CD4-positive, alpha-beta T cell (primary cell): Measurements from ENCODE around the gene KPTN. TPM values are rescaled to one million over a fixed set of nuclear protein-coding genes. Genes with fewer than 3 reads are reported as not detected.
A peak's percentile ranks its signal among the peaks of the same experiment; 100 is the strongest.

Experiments used
- ATAC-seq: fragments of 200-7000 bp; cut with Tn5 transposase; one replicate; pipeline ENCODE4 v1.10.0; 2022; ENCODE audit warnings: mild to moderate bottlenecking; ENCODE audit not compliant: poor library complexity
- CTCF ChIA-PET: fragments of 350-600 bp; sonication (Branson Sonifier 250); formaldehyde crosslinking; loops from one replicate; lab custom pipeline; 2021; ENCODE audit warnings: antibody characterized with exemption, inconsistent platforms; lab: Charles Lee
- POLR2A ChIA-PET: fragments of 350-600 bp; sonication (Branson Sonifier 250); formaldehyde crosslinking; loops from one replicate; lab custom pipeline; 2021; ENCODE audit warnings: antibody characterized with exemption, inconsistent platforms; lab: Charles Lee
- DNase-seq, 14 experiments: peaks; one replicate each; pipeline ENCODE4 v3.0.0-alpha.2; 2013 to 2020; ENCODE audit warnings: mixed read lengths in 2 of 14
- H3K27ac ChIP-seq, 2 donors: one replicate each; pipeline versions ENCODE4 v1.5.1 to v1.7.0; 2013; ENCODE audit warnings: low read length in 2 of 2, low read depth in 1 of 2, mild to moderate bottlenecking in 1 of 2
- H3K27me3 ChIP-seq, 2 experiments: 1 replicate in 1 of 2; 2 replicates in 1 of 2; pipeline versions ENCODE4 v1.6.1 to v1.7.0; 2013; ENCODE audit warnings: low read length in 2 of 2, control low read depth in 1 of 2, mild to moderate bottlenecking in 1 of 2, moderate library complexity in 1 of 2; ENCODE audit not compliant: insufficient read depth in 2 of 2, control insufficient read depth in 1 of 2
- H3K36me3 ChIP-seq: one replicate; pipeline ENCODE4 v1.6.1; 2013; ENCODE audit warnings: low read length, control low read depth; ENCODE audit not compliant: insufficient read depth
- H3K4me1 ChIP-seq: one replicate; pipeline ENCODE4 v1.6.1; 2013; ENCODE audit warnings: low read length, control low read depth; ENCODE audit not compliant: insufficient read depth
- H3K4me3 ChIP-seq: one replicate; pipeline ENCODE4 v1.5.1; 2013; ENCODE audit warnings: mild to moderate bottlenecking, low read length, moderate library complexity
- H3K9me3 ChIP-seq, 2 experiments: 1 replicate in 1 of 2; 2 replicates in 1 of 2; pipeline versions ENCODE4 v1.6.1 to v1.7.0; 2013; ENCODE audit warnings: low read length in 2 of 2, mild to moderate bottlenecking in 2 of 2, control low read depth in 1 of 2, moderate library complexity in 1 of 2; ENCODE audit not compliant: control insufficient read depth in 1 of 2, insufficient read depth in 1 of 2
- H3K27ac Mint-ChIP-seq: one replicate; pipeline ENCODE4 v1.8.0; 2020; ENCODE audit warnings: mixed read lengths
- H3K27me3 Mint-ChIP-seq: one replicate; pipeline ENCODE4 v1.8.0; 2021; ENCODE audit warnings: mixed read lengths
- H3K36me3 Mint-ChIP-seq: one replicate; pipeline ENCODE4 v1.8.0; 2021; ENCODE audit warnings: low read depth, mixed read lengths
- H3K4me1 Mint-ChIP-seq: one replicate; pipeline ENCODE4 v1.8.0; 2021; ENCODE audit warnings: low read depth, mixed read lengths
- H3K4me3 Mint-ChIP-seq: one replicate; pipeline ENCODE4 v1.8.0; 2020; ENCODE audit warnings: mild to moderate bottlenecking, mixed read lengths
- H3K9me3 Mint-ChIP-seq: one replicate; pipeline ENCODE4 v1.8.0; 2020; ENCODE audit warnings: mixed read lengths
- intact Hi-C, 2 experiments: fragments of 100-400 bp; cut with DNase I in 1 of 2; cut with micrococcal nuclease in 1 of 2; formaldehyde crosslinking; loops; one replicate each; pipeline versions ENCODE4 v1.15.1 to v1.9.0; 2023 to 2025; cut with DNase I, micrococcal nuclease
- total RNA-seq, 174 experiments: library from RNA in 2 of 174; stranded (reverse) in 2 of 174; gene quantifications; one replicate each; pipeline ENCODE4 v1.2.3 and lab custom pipeline; 2021 to 2026
- TF ChIP-seq, protein P1 (sequence below): fragments of 200-600 bp; IDR thresholded peaks from one replicate; pipeline ENCODE4 v1.8.0; 2022; ENCODE audit warnings: antibody characterized with exemption, mild to moderate bottlenecking

The KPTN gene
- total RNA-seq, 2 experiments from 2014 or later: 3.6 to 4.5 TPM

DNA sequence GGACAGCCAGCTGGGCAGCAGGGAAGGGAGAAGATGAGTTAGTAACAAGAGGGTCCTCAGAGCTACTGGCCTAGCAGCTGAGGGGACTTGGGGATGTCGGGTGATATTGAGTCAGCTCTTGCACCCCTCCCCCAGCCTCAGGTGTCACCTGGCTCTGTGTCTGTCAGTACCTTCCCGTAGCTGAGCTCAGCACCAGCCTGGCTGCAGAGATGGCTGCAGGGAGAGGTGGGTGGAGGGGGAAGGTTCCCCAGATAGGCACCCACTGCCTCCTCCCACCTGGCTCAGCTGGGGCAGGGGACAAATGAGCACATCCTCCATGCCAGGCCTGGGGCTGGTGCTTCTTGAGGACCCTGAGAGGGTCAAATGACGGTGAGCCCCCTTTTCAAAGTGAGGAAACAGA, 6.8 kb upstream of the KPTN start:
- Histone ChIP-seq H3K4me1 (peaks cover 10% of the 10 kb centered on the region), H3K36me3 (peaks cover 59% of the 10 kb centered on the region), H3K27me3 (no peaks in the 10 kb centered on the region), H3K9me3 (no peaks in the 10 kb centered on the region), H3K27ac (no peak overlapping the region), H3K4me3 (no peak overlapping the region)
- H3K4me3 Mint-ChIP-seq: no peak overlapping the region
- ATAC-seq (no peak), DNase-seq (no peak)
- H3K27ac Mint-ChIP-seq: peak overlapping the region; percentile 39
- no peaks in the 10 kb centered on the region for H3K9me3 Mint-ChIP-seq
- TF ChIP-seq, protein P1, sequence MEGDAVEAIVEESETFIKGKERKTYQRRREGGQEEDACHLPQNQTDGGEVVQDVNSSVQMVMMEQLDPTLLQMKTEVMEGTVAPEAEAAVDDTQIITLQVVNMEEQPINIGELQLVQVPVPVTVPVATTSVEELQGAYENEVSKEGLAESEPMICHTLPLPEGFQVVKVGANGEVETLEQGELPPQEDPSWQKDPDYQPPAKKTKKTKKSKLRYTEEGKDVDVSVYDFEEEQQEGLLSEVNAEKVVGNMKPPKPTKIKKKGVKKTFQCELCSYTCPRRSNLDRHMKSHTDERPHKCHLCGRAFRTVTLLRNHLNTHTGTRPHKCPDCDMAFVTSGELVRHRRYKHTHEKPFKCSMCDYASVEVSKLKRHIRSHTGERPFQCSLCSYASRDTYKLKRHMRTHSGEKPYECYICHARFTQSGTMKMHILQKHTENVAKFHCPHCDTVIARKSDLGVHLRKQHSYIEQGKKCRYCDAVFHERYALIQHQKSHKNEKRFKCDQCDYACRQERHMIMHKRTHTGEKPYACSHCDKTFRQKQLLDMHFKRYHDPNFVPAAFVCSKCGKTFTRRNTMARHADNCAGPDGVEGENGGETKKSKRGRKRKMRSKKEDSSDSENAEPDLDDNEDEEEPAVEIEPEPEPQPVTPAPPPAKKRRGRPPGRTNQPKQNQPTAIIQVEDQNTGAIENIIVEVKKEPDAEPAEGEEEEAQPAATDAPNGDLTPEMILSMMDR: no peak
- intact Hi-C loops: no loop called here
- peaks cover 19% of the 10 kb centered on the region for H3K4me1 Mint-ChIP-seq
- H3K36me3 Mint-ChIP-seq: peaks cover 59% of the 10 kb centered on the region
- no peaks in the 10 kb centered on the region for H3K27me3 Mint-ChIP-seq
- POLR2A ChIA-PET: no interaction called here
- CTCF ChIA-PET: no interaction called here

DNA sequence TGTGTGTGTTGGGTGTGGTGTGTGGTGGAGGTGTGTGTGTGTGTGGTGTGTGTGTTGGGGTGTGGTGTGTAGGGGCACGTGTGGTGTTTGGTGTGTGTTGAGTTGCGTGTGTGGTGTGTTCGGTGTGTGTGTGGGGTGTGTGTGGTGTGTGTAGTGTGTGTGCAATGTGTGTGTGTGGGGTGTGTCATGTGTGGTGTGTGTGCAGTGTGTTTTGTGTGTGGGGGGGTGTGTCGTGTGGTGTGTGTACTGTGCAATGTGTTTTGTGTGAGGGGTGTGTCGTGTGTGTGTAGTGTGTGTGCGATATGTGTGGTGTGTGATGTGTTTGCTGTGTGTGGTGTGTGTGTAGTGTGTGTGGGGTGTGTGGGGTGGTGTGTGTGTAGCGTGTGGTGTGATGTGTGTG, 6.0 kb upstream of the KPTN start:
- ChIA-PET CTCF (no interaction called here), POLR2A (no interaction called here)
- H3K4me1 Mint-ChIP-seq: peaks cover 22% of the 10 kb centered on the region
- peaks cover 55% of the 10 kb centered on the region for H3K36me3 Mint-ChIP-seq
- H3K4me3 Mint-ChIP-seq: no peak overlapping the region
- H3K9me3 Mint-ChIP-seq: no peaks in the 10 kb centered on the region
- no peak overlapping the region for H3K27ac Mint-ChIP-seq
- DNase-seq (no peak), ATAC-seq (no peak)
- Histone ChIP-seq H3K27me3 (no peaks in the 10 kb centered on the region), H3K4me3 (no peak overlapping the region), H3K36me3 (peaks cover 53% of the 10 kb centered on the region), H3K4me1 (peaks cover 15% of the 10 kb centered on the region), H3K27ac (no peak overlapping the region), H3K9me3 (no peaks in the 10 kb centered on the region)
- no peaks in the 10 kb centered on the region for H3K27me3 Mint-ChIP-seq
- intact Hi-C loops: no loop called here
- TF ChIP-seq, protein P1: no peak

DNA sequence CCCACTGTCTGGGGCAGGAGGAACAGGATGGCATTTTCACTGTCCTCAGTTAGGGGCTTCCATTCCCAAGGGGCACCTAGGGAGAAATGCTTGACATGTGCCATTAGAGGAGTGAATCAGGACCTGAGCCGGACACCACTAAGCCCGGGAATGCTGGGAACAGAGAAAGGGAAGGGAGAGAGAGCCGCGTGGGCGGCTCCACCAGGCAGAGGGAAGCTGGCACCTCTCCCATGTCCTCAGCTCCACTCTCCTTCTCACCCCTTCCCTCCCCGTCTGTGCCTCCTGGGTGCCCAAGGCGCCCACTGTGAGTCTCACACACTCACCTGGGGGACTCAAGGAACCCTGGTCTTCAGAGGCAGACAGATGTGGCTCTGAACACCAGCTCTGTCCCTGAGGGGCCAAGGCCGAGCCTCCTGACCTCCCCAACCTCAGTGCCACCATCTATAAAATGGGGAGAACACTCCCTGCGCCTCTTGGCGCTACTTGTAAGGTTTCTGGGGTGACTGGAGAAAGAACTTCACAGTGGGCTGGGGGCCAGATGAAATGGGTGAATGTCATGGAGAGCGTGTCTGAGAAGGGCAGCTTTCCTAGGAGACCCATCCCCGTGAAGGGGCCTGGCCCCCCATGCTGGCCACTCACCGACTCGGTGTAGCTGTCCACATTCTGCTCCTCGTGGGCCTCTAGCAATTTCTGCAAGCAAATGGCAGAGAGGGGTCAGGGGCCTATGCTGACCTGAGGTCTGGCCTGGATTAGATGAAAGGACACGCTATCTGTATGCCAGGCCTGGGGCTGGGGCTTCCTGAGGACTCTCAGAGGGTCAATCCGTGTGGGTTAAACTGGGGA, 5.3 kb upstream of the KPTN start:
- no peaks in the 10 kb centered on the region for H3K27me3 ChIP-seq
- ChIA-PET POLR2A (interaction anchor here (0.6 to 0.9 kb wide), 2 partner anchors 19 to 61 kb away, joined by 3 read pairs; no protein-coding TSS in a partner anchor), CTCF (interaction anchor here (0.8 kb wide), 1 partner anchor 26 kb away, joined by 3 read pairs; the partner anchor contains the start of gene NAPA)
- no peak overlapping the region for H3K27ac Mint-ChIP-seq
- peaks cover 28% of the 10 kb centered on the region for H3K4me1 Mint-ChIP-seq
- TF ChIP-seq, protein P1: no peak
- intact Hi-C loops: no loop called here
- no peak overlapping the region for H3K4me3 Mint-ChIP-seq
- peaks cover 56% of the 10 kb centered on the region for H3K36me3 Mint-ChIP-seq
- no peak overlapping the region for H3K27ac ChIP-seq
- H3K4me3 ChIP-seq: no peak overlapping the region
- DNase-seq (no peak), ATAC-seq (no peak)
- H3K9me3 Mint-ChIP-seq: no peaks in the 10 kb centered on the region
- H3K9me3 ChIP-seq: no peaks in the 10 kb centered on the region
- H3K36me3 ChIP-seq: peaks cover 53% of the 10 kb centered on the region
- peaks cover 23% of the 10 kb centered on the region for H3K4me1 ChIP-seq
- H3K27me3 Mint-ChIP-seq: no peaks in the 10 kb centered on the region
